HL-60/S4 treated with phorbol 12-myristate 13-acetate at 8.2 ng/mL for 4 days and 3 days (cell line): ENCODE measurements around the gene NAA80.

Source experiments
- in situ Hi-C: fragments of 300-500 bp; cut with MboI; formaldehyde crosslinking; loops from 2 replicates; pipeline ENCODE4 v1.15.0; 2022; ENCODE audit warnings: low sequenced_read_pairs

NAA80 gene

DNA sequence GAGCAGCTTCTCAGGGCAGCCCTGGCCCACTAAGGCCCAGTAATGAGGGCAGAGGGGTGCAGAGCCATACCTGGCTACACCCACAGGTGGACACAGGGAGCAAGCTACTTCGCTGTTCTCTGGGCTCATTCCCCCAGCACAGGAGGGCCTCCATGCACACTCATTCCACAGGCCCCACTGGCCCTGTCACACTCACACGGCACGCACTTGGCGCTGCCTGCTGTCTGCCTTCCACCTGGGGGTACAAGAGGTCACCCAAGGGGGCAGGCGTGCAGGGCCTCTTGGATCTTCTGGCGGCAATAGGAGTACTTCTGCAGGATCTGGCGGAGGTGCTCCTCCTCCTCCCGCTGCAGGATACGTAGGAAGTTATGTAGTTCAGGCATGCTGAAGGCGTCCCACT is 31.1 kb upstream of the NAA80 start:
- in situ Hi-C loops = no loop called here

DNA sequence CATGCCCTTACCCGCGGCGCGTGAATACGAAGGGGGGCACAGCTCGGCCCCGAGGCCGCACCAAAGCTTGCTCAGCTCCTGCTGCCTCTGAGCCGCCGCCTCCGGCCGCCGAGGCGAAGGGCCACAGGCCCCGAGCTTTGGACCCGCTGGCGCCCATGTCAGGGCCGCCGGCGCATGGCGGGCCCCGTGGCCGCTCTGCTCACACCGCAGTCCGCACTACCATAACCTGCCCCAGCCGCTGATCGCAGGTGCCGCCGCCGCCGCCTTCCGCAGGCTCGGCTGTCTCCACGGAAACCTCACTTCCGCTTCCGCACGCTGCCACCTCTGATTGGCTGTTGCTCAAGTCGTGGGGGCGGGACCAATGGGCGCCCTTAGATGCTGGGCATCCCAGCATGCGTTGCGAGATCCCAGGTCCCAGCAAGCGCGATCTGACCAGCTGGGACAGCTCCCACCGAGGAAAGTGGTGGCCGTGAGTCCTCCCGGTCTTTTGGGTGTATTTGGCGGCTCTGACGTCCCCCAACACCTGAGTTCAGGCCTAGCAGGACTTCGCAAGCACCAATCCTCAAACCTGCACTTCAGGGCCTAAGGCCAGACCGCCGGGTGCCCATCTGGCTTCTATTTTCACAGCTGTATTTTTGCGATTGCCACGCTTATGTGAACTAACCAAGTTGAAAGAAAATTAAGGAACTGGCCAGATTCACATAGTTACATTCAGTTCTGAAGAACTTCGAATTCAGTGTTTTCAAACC is 28.9 kb upstream of the NAA80 start, which contains the start of gene TUSC2:
Gene TUSC2 (minus strand): TSS at position 281 of the 749 bp plus-strand sequence. CDS start 124 bp downstream, at position 157.
- in situ Hi-C loops = no loop called here

GRCh38 chr3:50327129-50327528 is 27.9 kb upstream of the NAA80 start:
- in situ Hi-C loops = no loop called here

DNA sequence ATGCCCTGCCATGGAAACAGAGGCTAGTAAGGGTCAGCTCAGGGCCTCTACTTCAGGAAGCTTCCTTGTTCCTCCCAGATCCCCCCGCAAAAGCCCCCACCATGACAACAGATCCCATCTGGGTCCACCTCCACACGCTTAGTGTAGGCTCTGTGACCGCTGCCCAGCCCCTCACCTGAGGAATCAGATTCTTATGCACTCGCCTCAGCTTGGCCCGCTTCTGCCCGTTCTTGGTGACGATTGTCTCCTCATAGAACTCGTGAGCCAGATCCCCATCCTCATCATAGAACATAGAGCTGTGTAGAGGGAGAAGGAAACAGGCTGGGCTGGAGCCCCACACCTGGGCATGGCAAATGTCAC is 27.0 kb upstream of the NAA80 start:
- in situ Hi-C loops = no loop called here

DNA sequence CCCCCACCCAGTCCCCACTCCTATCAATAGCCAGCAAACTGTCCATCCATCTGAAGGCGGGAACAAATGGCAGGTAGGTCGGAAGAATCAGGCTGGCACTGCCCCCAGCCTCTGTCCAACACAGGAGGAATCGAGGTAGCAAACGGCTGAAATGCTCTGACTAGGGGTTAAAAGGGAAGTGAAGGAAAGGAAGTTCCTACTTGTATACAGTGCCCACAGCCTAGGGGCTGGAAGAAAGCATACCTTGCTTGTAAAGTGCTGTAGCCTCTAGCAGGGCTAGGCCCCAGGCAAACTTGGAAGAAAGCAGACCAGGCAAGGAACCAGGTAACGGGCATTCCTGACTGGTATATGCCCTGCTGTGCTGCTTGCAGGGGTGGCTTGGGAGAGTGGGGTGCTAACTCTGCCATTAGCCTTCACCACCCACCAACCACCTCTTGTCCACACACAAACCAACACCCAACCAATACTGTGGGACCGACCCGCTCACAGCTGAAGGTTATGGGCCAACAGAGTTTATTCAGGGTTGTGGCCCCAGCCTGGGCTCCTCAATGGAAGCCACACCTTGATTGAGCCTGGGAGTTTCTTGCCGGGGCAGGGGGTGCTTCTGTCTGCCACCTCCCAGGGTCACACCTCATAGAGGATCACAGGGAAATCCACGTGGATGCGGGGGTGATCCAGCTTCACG is 26.4 kb upstream of the NAA80 start:
- in situ Hi-C loops = no loop called here

DNA sequence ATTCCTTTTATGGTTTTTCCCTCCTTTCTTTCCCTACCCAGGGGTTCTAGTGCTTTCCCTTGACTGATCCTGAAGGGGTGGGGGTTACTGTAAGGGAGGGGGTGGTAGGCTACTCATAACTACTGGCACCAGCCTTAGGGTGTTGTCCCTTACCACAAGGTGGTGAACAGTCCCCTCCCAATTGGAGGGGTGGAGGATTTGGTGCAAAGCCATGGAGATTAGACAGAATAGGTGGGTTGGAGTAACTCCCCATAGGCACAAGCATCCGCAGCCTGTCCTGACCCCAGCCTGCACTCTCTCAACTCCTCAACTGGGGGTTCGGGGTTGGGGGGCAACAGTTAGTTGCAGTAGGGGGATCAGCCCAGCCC is 25.9 kb upstream of the NAA80 start:
- in situ Hi-C loops = no loop called here

- in situ Hi-C loops = no loop called here
These were observed 25.3 kb upstream of the NAA80 start for GRCh38 chr3:50324351-50325112.

GRCh38 chr3:50323614-50324199 is 24.5 kb upstream of the NAA80 start:
- in situ Hi-C loops = no loop called here

GRCh38 chr3:50323092-50323600 is 23.9 kb upstream of the NAA80 start:
- in situ Hi-C loops = no loop called here

- in situ Hi-C loops = no loop called here
These were observed 23.3 kb upstream of the NAA80 start, which contains the start of gene HYAL2 for GRCh38 chr3:50322386-50323091. TSS of gene HYAL2 (minus strand) at chr3:50322745. CDS start at chr3:50320489, 2,256 bp downstream.

DNA sequence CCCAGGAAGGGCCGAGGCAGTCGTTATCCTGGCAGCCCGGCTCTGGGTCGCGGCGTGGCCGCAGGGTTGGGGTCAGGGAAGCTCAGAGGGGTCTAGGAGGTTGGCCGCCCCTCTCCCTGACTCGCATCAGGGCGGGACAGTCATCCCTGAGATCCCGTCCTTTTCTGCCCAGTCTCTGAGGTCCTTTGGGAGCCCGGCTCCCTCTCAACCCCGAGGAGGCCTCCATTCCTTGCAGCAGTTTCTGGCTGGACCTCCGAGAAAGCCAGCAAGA is 22.8 kb upstream of the NAA80 start:
- in situ Hi-C loops = no loop called here

GRCh38 chr3:50321336-50322114 is 22.3 kb upstream of the NAA80 start:
- in situ Hi-C loops = no loop called here

DNA sequence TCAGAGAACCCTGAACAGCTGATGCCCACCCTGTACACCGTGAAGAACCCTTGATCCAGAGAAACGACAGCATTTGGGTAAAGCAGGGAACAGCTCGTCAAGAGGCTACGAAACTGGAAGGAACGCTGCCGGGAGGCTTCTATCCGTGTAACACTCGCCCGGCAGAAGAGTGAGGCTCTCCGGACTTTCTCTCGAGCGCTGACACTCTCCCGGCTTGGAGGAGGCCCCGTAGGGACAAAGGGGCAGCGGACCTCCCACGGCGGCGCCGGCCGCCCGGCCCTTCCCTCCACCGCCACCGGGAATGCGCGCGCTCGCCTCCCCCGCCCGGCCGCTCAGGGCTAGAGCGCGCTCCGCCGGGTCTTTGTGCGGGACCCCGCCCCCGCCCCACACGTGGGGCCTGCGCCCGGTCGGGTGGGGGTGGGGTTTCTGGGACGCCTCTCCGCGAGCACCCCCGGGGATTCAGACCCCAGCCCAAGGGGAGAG is 21.7 kb upstream of the NAA80 start:
- in situ Hi-C loops = no loop called here

GRCh38 chr3:50319894-50320625 is 20.9 kb upstream of the NAA80 start:
- in situ Hi-C loops = no loop called here

- in situ Hi-C loops = no loop called here
These were observed 20.1 kb upstream of the NAA80 start for GRCh38 chr3:50319181-50319893.

- in situ Hi-C loops = no loop called here
These were observed 19.4 kb upstream of the NAA80 start for GRCh38 chr3:50318615-50319014.

GRCh38 chr3:50318163-50318562 is 19.0 kb upstream of the NAA80 start:
- in situ Hi-C loops = no loop called here

- in situ Hi-C loops = no loop called here
These were observed 18.1 kb upstream of the NAA80 start for GRCh38 chr3:50317300-50317699.
